Lung microvascular endothelial cell (primary cell): ENCODE data around the gene MAP4K2. TPM values are rescaled to one million over a fixed set of nuclear protein-coding genes. Genes with fewer than 3 reads are reported as not detected.

Experiments used
- DNase-seq, 2 donors: peaks; one replicate each; pipeline versions ENCODE4 v3.0.0 to v3.0.0-alpha.2; 2010; ENCODE audit warnings: low read depth in 2 of 2
- total RNA-seq: library from RNA; depleted of rRNA; stranded (reverse); fragments of >200 nt; gene quantifications from 2 replicates; pipeline ENCODE4 v1.2.1, GENCODE V29; 2014

The MAP4K2 gene
- total RNA-seq, 1 donor from 2014 or later, result 51.0 TPM

- no peak for DNase-seq
These were observed 47.9 kb downstream of the MAP4K2 start for GRCh38 chr11:64754919-64755662.

DNA sequence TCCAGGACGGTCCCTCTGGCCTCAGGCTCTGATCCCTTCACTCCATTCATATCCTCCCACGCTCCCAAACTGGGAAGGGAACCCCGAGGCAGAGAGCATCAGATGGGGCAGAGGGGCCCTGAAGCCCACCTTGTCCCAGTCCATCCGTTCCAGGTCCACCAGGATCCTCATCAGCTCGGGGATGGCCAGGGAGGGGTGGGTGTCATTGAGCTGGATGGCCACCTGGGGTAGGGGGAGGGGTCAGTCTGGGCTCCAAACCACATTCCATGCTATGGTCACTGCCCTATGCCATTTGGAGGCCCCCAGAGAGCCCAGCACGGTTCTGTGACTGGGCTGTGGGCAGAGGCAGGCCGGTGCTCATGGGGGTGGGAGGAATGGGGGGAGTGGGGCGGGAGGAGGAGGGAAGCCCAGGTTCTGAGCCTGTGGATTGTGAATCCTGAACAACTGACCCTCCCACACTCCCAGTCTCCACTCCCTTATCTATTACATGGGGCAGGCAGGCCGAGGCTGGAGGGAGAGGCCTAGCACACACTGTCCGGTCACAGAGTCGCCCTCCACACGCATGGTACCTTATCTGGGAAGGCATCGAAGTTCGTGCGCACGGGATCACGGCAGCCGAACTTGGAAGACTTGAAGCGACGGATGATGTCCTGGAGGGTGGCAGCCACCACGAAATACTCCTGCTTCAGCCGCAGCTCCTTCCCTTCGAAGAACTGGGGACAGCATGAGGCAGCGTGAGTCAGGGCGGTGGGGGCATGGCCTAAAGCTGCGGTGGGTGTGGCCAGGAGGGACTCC, 48.7 kb downstream of the MAP4K2 start:
- no peak for DNase-seq

GRCh38 chr11:64753380-64754123, 49.5 kb downstream of the MAP4K2 start:
- DNase-seq, result no peak

- DNase-seq, result no peak
These were observed 50.0 kb downstream of the MAP4K2 start for GRCh38 chr11:64753019-64753379.

GRCh38 chr11:64752175-64752970, 50.6 kb downstream of the MAP4K2 start:
- DNase-seq, result no peak

DNA sequence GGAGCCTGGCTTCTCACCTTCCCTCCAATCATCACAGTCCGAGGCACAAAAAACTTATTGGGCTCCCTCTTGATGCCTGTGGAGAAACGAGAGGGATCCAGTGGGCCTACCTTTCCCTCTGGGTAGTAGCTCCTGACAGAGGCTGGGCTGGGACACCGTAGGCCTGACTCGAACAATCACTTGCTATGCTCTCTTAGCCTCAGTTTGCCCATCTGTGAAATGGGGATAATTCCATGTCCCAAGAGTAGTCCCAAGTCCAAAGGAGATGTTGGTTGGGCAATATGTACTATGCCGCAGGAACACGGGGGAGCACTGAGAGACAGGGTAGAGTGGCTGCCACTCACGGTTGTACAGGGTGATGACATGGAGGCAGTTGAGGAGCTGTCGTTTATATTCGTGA, 51.4 kb downstream of the MAP4K2 start:
- DNase-seq, result no peak

- no peak for DNase-seq
These were observed 51.9 kb downstream of the MAP4K2 start for GRCh38 chr11:64751136-64751535.

DNA sequence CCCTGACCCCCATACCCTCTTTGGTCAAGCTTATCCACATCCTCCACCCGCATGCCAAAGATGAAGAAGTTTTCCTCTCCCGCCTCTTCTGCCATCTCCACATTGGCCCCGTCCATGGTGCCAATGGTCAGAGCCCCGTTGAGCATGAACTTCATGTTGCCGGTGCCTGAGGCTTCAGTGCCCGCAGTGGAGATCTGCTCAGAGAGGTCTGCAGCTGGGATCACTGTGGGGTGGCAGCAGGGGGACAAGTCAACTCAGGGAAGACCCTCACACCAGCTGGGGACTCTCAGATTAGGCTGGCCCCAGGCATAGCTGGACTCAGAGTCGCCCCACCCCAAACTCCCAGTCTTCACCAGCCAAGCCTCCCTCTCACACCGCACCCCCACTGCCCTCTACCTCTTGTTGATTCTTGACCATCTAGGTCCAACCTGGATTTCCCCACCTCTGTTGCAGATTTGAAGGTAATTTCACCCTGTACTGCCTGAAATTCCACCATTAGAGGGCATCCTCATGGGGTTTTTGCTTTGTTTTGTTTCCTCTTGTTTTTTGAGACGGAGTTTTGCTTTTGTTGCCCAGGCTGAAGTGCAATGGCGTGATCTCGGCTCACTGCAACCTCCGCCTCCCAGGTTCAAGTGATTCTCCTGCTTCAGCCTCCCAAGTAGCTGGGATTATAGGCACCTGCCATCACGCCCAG, 52.5 kb downstream of the MAP4K2 start:
- no peak for DNase-seq

- DNase-seq, result no peak
These were observed 54.9 kb downstream of the MAP4K2 start for GRCh38 chr11:64747961-64748665.

- no peak for DNase-seq
These were observed 56.5 kb downstream of the MAP4K2 start for GRCh38 chr11:64746486-64746885.

DNA sequence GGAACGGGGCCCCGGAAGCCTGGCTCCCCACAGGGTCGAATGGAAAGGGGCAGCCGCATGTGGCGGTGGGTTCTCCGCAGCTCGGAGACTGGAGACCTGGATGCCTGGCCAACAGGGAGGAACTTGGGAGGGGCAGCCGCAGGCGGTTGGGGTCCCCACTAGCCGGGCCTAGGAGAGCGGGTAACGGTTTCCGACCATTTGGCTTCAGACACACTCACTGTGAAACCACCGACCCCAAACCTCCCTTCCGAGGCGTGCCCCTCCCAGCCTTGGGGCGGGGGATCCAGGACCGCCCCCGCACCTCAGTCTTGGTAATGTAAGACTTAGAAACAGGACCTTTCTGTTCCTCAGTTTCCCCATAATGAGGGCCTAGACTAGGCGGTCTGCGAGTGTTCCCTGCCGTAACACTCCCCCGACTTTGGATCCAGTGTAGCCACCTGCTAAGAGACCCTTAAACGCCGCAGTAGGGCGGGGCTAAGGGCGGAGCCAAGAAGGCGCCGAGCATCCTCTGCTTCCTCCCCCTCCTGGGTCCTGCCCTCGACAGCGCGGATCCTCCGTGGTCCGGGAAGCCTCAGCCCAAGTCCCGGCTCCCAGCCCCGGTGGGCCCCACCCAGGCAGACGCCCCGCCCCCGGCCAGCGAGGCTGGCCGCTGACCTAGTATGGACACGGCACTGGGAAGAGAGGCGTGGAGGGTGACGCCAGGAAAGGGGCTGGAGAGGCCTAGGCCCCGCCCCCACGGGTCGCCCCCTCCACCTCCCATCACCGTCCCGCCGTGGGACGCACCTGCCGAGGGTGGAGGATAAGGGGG, 57.3 kb downstream of the MAP4K2 start:
- peak; percentile 47 to 85 for DNase-seq

- peak in 1 of 2 donors; percentile 60 for DNase-seq
These were observed 57.9 kb downstream of the MAP4K2 start for GRCh38 chr11:64745189-64745520.

- no peak for DNase-seq
These were observed 58.3 kb downstream of the MAP4K2 start for GRCh38 chr11:64744544-64745188.

- peak; percentile 26 to 42 for DNase-seq
These were observed 59.1 kb downstream of the MAP4K2 start, which contains the start of gene RASGRP2 for GRCh38 chr11:64743591-64744543. TSS of gene RASGRP2 (minus strand) at chr11:64744142. CDS start at chr11:64742866, 1,276 bp downstream.

DNA sequence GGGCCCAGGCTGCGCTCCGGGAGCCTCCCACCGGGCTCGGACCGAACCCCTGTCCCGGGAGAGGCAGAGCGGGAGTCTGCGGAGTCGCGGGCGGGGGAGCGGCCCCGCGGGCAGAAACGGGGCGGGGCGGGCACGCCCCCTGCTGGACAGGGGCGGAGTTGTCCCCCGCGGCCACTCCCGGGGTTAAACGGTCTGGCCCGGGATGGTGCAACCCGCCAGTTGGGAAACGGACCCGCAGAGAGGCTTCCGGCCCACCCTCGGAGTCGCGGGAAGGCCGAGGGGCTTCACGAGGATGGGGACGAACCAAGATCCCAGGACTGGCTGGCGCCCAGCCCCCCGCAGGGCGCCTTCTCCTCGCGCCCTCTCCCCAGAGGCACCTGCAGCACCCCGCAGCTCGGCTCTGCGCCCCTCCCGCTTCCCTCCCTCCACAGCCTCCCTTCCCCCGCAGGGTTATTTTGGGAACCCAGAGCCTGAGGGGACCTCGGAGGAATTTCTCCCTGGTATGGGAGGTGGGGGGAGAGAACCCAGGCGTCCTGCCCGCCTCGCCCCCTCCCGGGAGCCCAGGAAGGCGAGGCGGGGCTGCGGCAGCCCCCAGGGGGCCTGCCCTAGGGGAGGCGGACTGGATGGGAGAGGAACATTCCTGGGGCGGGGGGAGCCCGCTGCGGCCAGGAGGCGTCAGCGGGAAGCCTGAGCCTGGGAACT, 60.0 kb downstream of the MAP4K2 start:
- peak in 1 of 2 donors; percentile 49 for DNase-seq

- DNase-seq, result no peak
These were observed 60.7 kb downstream of the MAP4K2 start for GRCh38 chr11:64742087-64742888.
